HG02610 (cell line): Measurements from ENCODE around the gene NOC4L.
"Not testable (repeated sequence)": the region's sequence is repeated elsewhere in the genome, so short reads cannot be mapped to it uniquely, and the experiment has no call there.

Experiments used
- ATAC-seq: cut with Tn5 transposase; IDR thresholded peaks from one replicate; pipeline ENCODE4 v1.9.1; 2021; ENCODE audit warnings: mild to moderate bottlenecking, moderate library complexity; ENCODE audit not compliant: unreplicated experiment

NOC4L gene

GRCh38 chr12:132144115-132144809, at the start of gene NOC4L, which contains the start of gene DDX51:
Gene NOC4L, plus strand, starts transcription at chr12:132144457. Its CDS starts 32 bp downstream, at chr12:132144489.
Gene DDX51, minus strand, starts transcription at chr12:132144319. Its CDS starts 23 bp downstream, at chr12:132144296.
- peak; percentile 75 for ATAC-seq

- no peak for ATAC-seq
Measured at GRCh38 chr12:132095520-132096409, 48.5 kb upstream of the NOC4L start.

- ATAC-seq, result no peak
Measured at GRCh38 chr12:132099739-132100138, 44.5 kb upstream of the NOC4L start.

GRCh38 chr12:132100306-132101065, 43.8 kb upstream of the NOC4L start:
- ATAC-seq, result no peak

GRCh38 chr12:132102297-132102696, 42.0 kb upstream of the NOC4L start:
- ATAC-seq, result no peak

- not testable (repeated sequence) for ATAC-seq
Measured at GRCh38 chr12:132103072-132103471, 41.2 kb upstream of the NOC4L start.

GRCh38 chr12:132103542-132104308, 40.5 kb upstream of the NOC4L start:
- ATAC-seq, result no peak

GRCh38 chr12:132105467-132105866, 38.8 kb upstream of the NOC4L start:
- no peak for ATAC-seq

GRCh38 chr12:132106921-132107320, 37.3 kb upstream of the NOC4L start:
- ATAC-seq, result no peak

GRCh38 chr12:132108211-132108832, 35.9 kb upstream of the NOC4L start:
- no peak for ATAC-seq

- no peak for ATAC-seq
Measured at GRCh38 chr12:132109741-132110140, 34.5 kb upstream of the NOC4L start.

- ATAC-seq, result no peak
Measured at GRCh38 chr12:132110677-132111076, 33.6 kb upstream of the NOC4L start.

- ATAC-seq, result no peak
Measured at GRCh38 chr12:132111654-132112304, 32.5 kb upstream of the NOC4L start.

GRCh38 chr12:132114667-132115066, 29.6 kb upstream of the NOC4L start:
- no peak for ATAC-seq

- ATAC-seq, result no peak
Measured at GRCh38 chr12:132115500-132115899, 28.8 kb upstream of the NOC4L start.

GRCh38 chr12:132116709-132117557, 27.3 kb upstream of the NOC4L start:
- ATAC-seq, result no peak

GRCh38 chr12:132117558-132117875, 26.7 kb upstream of the NOC4L start:
- no peak for ATAC-seq

- ATAC-seq, result no peak
Measured at GRCh38 chr12:132118876-132119275, 25.4 kb upstream of the NOC4L start.

- ATAC-seq, result no peak
Measured at GRCh38 chr12:132121283-132121682, 23.0 kb upstream of the NOC4L start.
